Measurements from ENCODE around the gene BLOC1S4. TPM values are rescaled to one million over a fixed set of nuclear protein-coding genes. Genes with fewer than 3 reads are reported as not detected.
"Not testable (repeated sequence)": the region's sequence is repeated elsewhere in the genome, so short reads cannot be mapped to it uniquely, and the experiment has no call there.

BLOC1S4 gene
- total RNA-seq, 2 donors from 2014 or later, result 8.4 to 17.4 TPM

GRCh38 chr4:6754481-6755087 is 38.6 kb downstream of the BLOC1S4 start:
- H3K4me3 ChIP-seq, result no peak overlapping the region

GRCh38 chr4:6755088-6755753 is 39.2 kb downstream of the BLOC1S4 start:
- Histone ChIP-seq H3K9me3 (no peaks in the 10 kb centered on the region), H3K27ac (no peak overlapping the region), H3K4me3 (no peak overlapping the region), H3K4me1 (peaks cover 0 to 8% of the 10 kb centered on the region in 2 donors), H3K36me3 (no peaks in the 10 kb centered on the region), H3K27me3 (no peaks in the 10 kb centered on the region)
- no peak for TF ChIP-seq CTCF (IDR thresholded peaks at IDR 0.05)
- no peak for DNase-seq (ENCODE audit: low spot score)

More at GRCh38 chr4:6754481-6755087, 38.6 kb downstream of the BLOC1S4 start:
- Histone ChIP-seq H3K4me1 (peaks cover 0 to 11% of the 10 kb centered on the region in 2 donors), H3K9me3 (no peaks in the 10 kb centered on the region), H3K36me3 (no peaks in the 10 kb centered on the region), H3K27me3 (no peaks in the 10 kb centered on the region), H3K27ac (no peak overlapping the region)
- DNase-seq (ENCODE audit: low spot score), result no peak
- no peak for TF ChIP-seq CTCF (IDR thresholded peaks at IDR 0.05)

GRCh38 chr4:6756345-6756744 is 40.4 kb downstream of the BLOC1S4 start:
- DNase-seq (ENCODE audit: low spot score); H3K4me3 ChIP-seq: not testable (repeated sequence)

GRCh38 chr4:6758728-6759127 is 42.8 kb downstream of the BLOC1S4 start:
- Histone ChIP-seq H3K4me3 (no peak overlapping the region), H3K9me3 (no peaks in the 10 kb centered on the region), H3K27me3 (no peaks in the 10 kb centered on the region), H3K36me3 (no peaks in the 10 kb centered on the region), H3K27ac (no peak overlapping the region), H3K4me1 (no peaks in the 10 kb centered on the region)
- no peak for DNase-seq (ENCODE audit: low spot score)
- TF ChIP-seq CTCF (IDR thresholded peaks at IDR 0.05), result no peak

More at GRCh38 chr4:6756345-6756744, 40.4 kb downstream of the BLOC1S4 start:
- H3K27ac ChIP-seq, H3K4me1 ChIP-seq, H3K9me3 ChIP-seq, H3K36me3 ChIP-seq, H3K27me3 ChIP-seq: not testable (repeated sequence)

GRCh38 chr4:6760865-6761264 is 44.9 kb downstream of the BLOC1S4 start:
- Histone ChIP-seq H3K4me3 (no peak overlapping the region), H3K27me3 (no peaks in the 10 kb centered on the region), H3K4me1 (no peaks in the 10 kb centered on the region), H3K27ac (no peak overlapping the region), H3K36me3 (no peaks in the 10 kb centered on the region), H3K9me3 (no peaks in the 10 kb centered on the region)
- no peak for TF ChIP-seq CTCF (IDR thresholded peaks at IDR 0.05)
- DNase-seq (ENCODE audit: low spot score), result no peak

GRCh38 chr4:6761649-6762615 is 46.0 kb downstream of the BLOC1S4 start:
- no peak overlapping the region for H3K4me3 ChIP-seq
- no peak overlapping the region for H3K27ac ChIP-seq
- H3K4me1 ChIP-seq, result no peaks in the 10 kb centered on the region
- H3K9me3 ChIP-seq, result no peaks in the 10 kb centered on the region
- H3K36me3 ChIP-seq, result no peaks in the 10 kb centered on the region
- no peak for DNase-seq (ENCODE audit: low spot score)
- no peaks in the 10 kb centered on the region for H3K27me3 ChIP-seq
- no peak for TF ChIP-seq CTCF (IDR thresholded peaks at IDR 0.05)
